Ascending aorta (tissue), 2 donors: ENCODE data around the gene TTC3. TPM values are rescaled to one million over a fixed set of nuclear protein-coding genes. Genes with fewer than 3 reads are reported as not detected.

ENCODE experiments used
- DNase-seq, 2 donors: peaks; one replicate each; pipeline ENCODE4 v3.0.0-alpha.2; 2019; ENCODE audit warnings: low spot score in 2 of 2
- H3K27ac ChIP-seq, 2 donors: fragments of 200-600 bp; sonication (generic); one replicate each; pipeline ENCODE4 v1.5.1; 2016 to 2017; ENCODE audit warnings: mild to moderate bottlenecking in 1 of 2
- H3K27me3 ChIP-seq: fragments of 200-600 bp; sonication (generic); one replicate; pipeline ENCODE4 v1.5.1; 2017
- H3K36me3 ChIP-seq, 2 donors: fragments of 200-600 bp; sonication (generic); one replicate each; pipeline ENCODE4 v1.5.1; 2016
- H3K4me1 ChIP-seq, 2 donors: fragments of 200-600 bp; sonication (generic); one replicate each; pipeline ENCODE4 v1.5.1; 2016 to 2017; ENCODE audit warnings: mild to moderate bottlenecking in 1 of 2
- H3K4me3 ChIP-seq, 2 donors: fragments of 200-600 bp; sonication (generic); one replicate each; pipeline ENCODE4 v1.5.1; 2016 to 2017; ENCODE audit warnings: mild to moderate bottlenecking in 1 of 2
- H3K9me3 ChIP-seq, 2 donors: fragments of 200-600 bp; sonication (generic); one replicate each; pipeline ENCODE4 v1.5.1; 2016
- intact Hi-C: fragments of 100-400 bp; cut with DNase I; formaldehyde crosslinking; loops from one replicate; pipeline ENCODE4 v1.15.1; 2023
- total RNA-seq: library from RNA; depleted of rRNA; stranded (reverse); fragments of >200 nt; gene quantifications from one replicate; pipeline ENCODE4 v1.1.0, GENCODE V29; 2016
- TF ChIP-seq, protein P1 (sequence below), 3 experiments: fragments of 200-600 bp in 2 of 3; fragments of 450-650 bp in 1 of 3; sonication (generic) in 2 of 3; IDR thresholded peaks; one replicate each; pipeline ENCODE4 v1.5.1; 2016 to 2019; ENCODE audit warnings: antibody characterized with exemption in 3 of 3, mild to moderate bottlenecking in 1 of 3, moderate library complexity in 1 of 3

TTC3 gene
- total RNA-seq, 1 donor from 2014 or later, result 70.7 TPM

DNA sequence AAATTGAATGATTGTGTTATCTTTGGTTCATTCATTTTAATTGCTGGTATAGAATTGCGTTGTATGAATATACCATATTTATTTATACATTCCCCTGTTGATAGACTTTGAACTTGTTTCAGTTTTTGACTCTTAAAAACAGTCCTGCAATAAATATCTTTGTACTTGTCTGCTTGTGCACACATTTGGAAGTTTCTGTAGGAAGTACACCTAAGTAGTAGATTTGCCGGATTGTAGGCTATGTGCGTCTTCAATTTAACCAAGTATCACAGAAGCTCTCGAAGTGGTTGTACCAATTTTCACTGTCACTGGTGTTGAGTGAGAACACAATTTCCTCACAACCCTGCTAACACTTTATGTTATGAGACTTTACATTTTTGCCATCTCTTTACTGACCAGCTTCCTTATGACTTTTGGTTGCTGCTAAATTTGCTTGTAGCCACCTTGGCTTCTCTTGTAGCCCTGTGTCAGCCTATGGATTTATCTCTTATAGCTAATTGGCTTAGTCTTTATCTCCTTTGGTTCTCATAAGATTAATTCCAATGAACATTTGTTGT, 2.2 kb downstream of the TTC3 start:
- DNase-seq, result no peak
- intact Hi-C loops, result no loop called here
- peaks cover 0 to 15% of the 10 kb centered on the region in 2 donors for H3K4me1 ChIP-seq
- no peaks in the 10 kb centered on the region for H3K36me3 ChIP-seq
- H3K4me3 ChIP-seq, result peak overlapping the region in 1 of 2 donors; percentile 84
- TF ChIP-seq, protein P1, sequence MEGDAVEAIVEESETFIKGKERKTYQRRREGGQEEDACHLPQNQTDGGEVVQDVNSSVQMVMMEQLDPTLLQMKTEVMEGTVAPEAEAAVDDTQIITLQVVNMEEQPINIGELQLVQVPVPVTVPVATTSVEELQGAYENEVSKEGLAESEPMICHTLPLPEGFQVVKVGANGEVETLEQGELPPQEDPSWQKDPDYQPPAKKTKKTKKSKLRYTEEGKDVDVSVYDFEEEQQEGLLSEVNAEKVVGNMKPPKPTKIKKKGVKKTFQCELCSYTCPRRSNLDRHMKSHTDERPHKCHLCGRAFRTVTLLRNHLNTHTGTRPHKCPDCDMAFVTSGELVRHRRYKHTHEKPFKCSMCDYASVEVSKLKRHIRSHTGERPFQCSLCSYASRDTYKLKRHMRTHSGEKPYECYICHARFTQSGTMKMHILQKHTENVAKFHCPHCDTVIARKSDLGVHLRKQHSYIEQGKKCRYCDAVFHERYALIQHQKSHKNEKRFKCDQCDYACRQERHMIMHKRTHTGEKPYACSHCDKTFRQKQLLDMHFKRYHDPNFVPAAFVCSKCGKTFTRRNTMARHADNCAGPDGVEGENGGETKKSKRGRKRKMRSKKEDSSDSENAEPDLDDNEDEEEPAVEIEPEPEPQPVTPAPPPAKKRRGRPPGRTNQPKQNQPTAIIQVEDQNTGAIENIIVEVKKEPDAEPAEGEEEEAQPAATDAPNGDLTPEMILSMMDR (IDR thresholded peaks at IDR 0.05), result no peak
- H3K27ac ChIP-seq, result no peak overlapping the region
- no peaks in the 10 kb centered on the region for H3K9me3 ChIP-seq
- no peaks in the 10 kb centered on the region for H3K27me3 ChIP-seq

- H3K27me3 ChIP-seq, result no peaks in the 10 kb centered on the region
- H3K9me3 ChIP-seq, result no peaks in the 10 kb centered on the region
- H3K4me1 ChIP-seq, result peaks cover 0 to 12% of the 10 kb centered on the region in 2 donors
- TF ChIP-seq, protein P1 (IDR thresholded peaks at IDR 0.05), result no peak
- intact Hi-C loops, result no loop called here
- no peaks in the 10 kb centered on the region for H3K36me3 ChIP-seq
- no peak for DNase-seq
- H3K27ac ChIP-seq, result no peak overlapping the region
- H3K4me3 ChIP-seq, result no peak overlapping the region
These were observed 3.2 kb downstream of the TTC3 start for GRCh38 chr21:37076087-37076850.

- TF ChIP-seq, protein P1 (IDR thresholded peaks at IDR 0.05), result no peak
- Histone ChIP-seq H3K36me3 (no peaks in the 10 kb centered on the region), H3K4me3 (no peak overlapping the region), H3K27ac (no peak overlapping the region), H3K4me1 (peaks cover 0 to 8% of the 10 kb centered on the region in 2 donors), H3K9me3 (no peaks in the 10 kb centered on the region), H3K27me3 (no peaks in the 10 kb centered on the region)
- intact Hi-C loops, result no loop called here
- no peak for DNase-seq
These were observed 4.3 kb downstream of the TTC3 start for GRCh38 chr21:37077403-37077802.

GRCh38 chr21:37079211-37079824, 6.3 kb downstream of the TTC3 start:
- Histone ChIP-seq H3K27ac (no peak overlapping the region), H3K27me3 (no peaks in the 10 kb centered on the region), H3K9me3 (no peaks in the 10 kb centered on the region), H3K36me3 (no peaks in the 10 kb centered on the region), H3K4me3 (no peak overlapping the region), H3K4me1 (peaks cover 0 to 14% of the 10 kb centered on the region in 2 donors)
- TF ChIP-seq, protein P1 (IDR thresholded peaks at IDR 0.05), result no peak
- no peak for DNase-seq
- intact Hi-C loops, result no loop called here

- intact Hi-C loops, result no loop called here
- no peaks in the 10 kb centered on the region for H3K27me3 ChIP-seq
- TF ChIP-seq, protein P1 (IDR thresholded peaks at IDR 0.05), result no peak
- H3K4me1 ChIP-seq, result peaks cover 0 to 8% of the 10 kb centered on the region in 2 donors
- no peak overlapping the region for H3K27ac ChIP-seq
- H3K4me3 ChIP-seq, result no peak overlapping the region
- no peaks in the 10 kb centered on the region for H3K36me3 ChIP-seq
- no peak for DNase-seq
- no peaks in the 10 kb centered on the region for H3K9me3 ChIP-seq
These were observed 9.3 kb downstream of the TTC3 start for GRCh38 chr21:37082375-37082774.
